Caco-2 (cell line): Measurements from ENCODE around the gene GALNT18. TPM values are rescaled to one million over a fixed set of nuclear protein-coding genes. Genes with fewer than 3 reads are reported as not detected.

Source experiments
- BruUV-seq: library from RNA; stranded (reverse); fragments of 400-500 nt; replicated peaks from 2 replicates; lab custom pipeline; 2021; lab: Mats Ljungman, UMichigan
- CTCF ChIA-PET: fragments of 300-600 bp; sonication (Branson Sonifier 250); formaldehyde crosslinking; loops from one replicate; lab custom pipeline; 2022; ENCODE audit warnings: antibody characterized with exemption; lab: Charles Lee
- POLR2A ChIA-PET: fragments of 300-600 bp; sonication (Branson Sonifier 250); formaldehyde crosslinking; loops from one replicate; lab custom pipeline; 2022; ENCODE audit warnings: antibody characterized with exemption; lab: Charles Lee
- DNase-seq, 2 experiments: peaks; one replicate each; pipeline versions ENCODE4 v3.0.0 to v3.0.0-alpha.2; 2020 to 2022
- H3K27me3 ChIP-seq: replicated peaks from 2 replicates; pipeline ENCODE4 v1.6.0; 2011; ENCODE audit warnings: low read length; ENCODE audit not compliant: control insufficient read depth, insufficient read depth
- H3K36me3 ChIP-seq: 2 replicates; pipeline ENCODE4 v1.5.1; 2011; ENCODE audit warnings: low read length; ENCODE audit not compliant: control insufficient read depth, insufficient read depth
- H3K4me1 ChIP-seq: fragments of 250-450 bp; sonication (Bioruptor Pico); 2 replicates; pipeline ENCODE4 v1.5.1; 2020; ENCODE audit warnings: mild to moderate bottlenecking
- H3K4me3 ChIP-seq: 2 replicates; pipeline ENCODE4 v1.5.1; 2011; ENCODE audit warnings: low read depth, mild to moderate bottlenecking, control low read depth, low read length
- H3K9me3 ChIP-seq: fragments of 250-450 bp; sonication (Bioruptor Pico); 2 replicates; pipeline ENCODE4 v1.5.1; 2020; ENCODE audit warnings: mild to moderate bottlenecking, moderate library complexity
- H3K27ac Mint-ChIP-seq: one replicate; pipeline ENCODE4 v1.8.0; 2022; ENCODE audit warnings: mixed read lengths; ENCODE audit not compliant: unreplicated experiment
- H3K27me3 Mint-ChIP-seq: one replicate; pipeline ENCODE4 v1.8.0; 2022; ENCODE audit warnings: mixed read lengths; ENCODE audit not compliant: insufficient read depth, unreplicated experiment
- H3K36me3 Mint-ChIP-seq: one replicate; pipeline ENCODE4 v1.8.0; 2022; ENCODE audit warnings: mild to moderate bottlenecking, mixed read lengths; ENCODE audit not compliant: insufficient read depth, unreplicated experiment
- H3K4me1 Mint-ChIP-seq: one replicate; pipeline ENCODE4 v1.8.0; 2022; ENCODE audit warnings: low read depth, mixed read lengths; ENCODE audit not compliant: unreplicated experiment
- H3K4me3 Mint-ChIP-seq: one replicate; pipeline ENCODE4 v1.8.0; 2022; ENCODE audit warnings: mild to moderate bottlenecking, moderate library complexity, mixed read lengths; ENCODE audit not compliant: unreplicated experiment
- H3K9me3 Mint-ChIP-seq: one replicate; pipeline ENCODE4 v1.8.0; 2022; ENCODE audit warnings: mixed read lengths; ENCODE audit not compliant: unreplicated experiment
- CTCF ChIP-seq, 2 experiments: fragments of 200-600 bp in 1 of 2; IDR thresholded peaks; 1 replicate in 1 of 2; 2 replicates in 1 of 2; pipeline versions ENCODE4 v1.5.1 to v1.8.0; 2011 to 2022; ENCODE audit warnings: antibody characterized with exemption in 1 of 2, control low read depth in 1 of 2, inconsistent platforms in 1 of 2, low read depth in 1 of 2, low read length in 1 of 2, mild to moderate bottlenecking in 1 of 2, moderate library complexity in 1 of 2; ENCODE audit not compliant: insufficient read depth in 1 of 2, severe bottlenecking in 1 of 2, unreplicated experiment in 1 of 2
- intact Hi-C: fragments of 100-400 bp; cut with micrococcal nuclease; formaldehyde crosslinking; loops from one replicate; pipeline ENCODE4 v1.10.0; 2022; ENCODE audit not compliant: unreplicated experiment
- total RNA-seq: library from RNA; stranded (reverse); gene quantifications from 2 replicates; pipeline ENCODE4 v1.2.3, GENCODE V29; 2022

GALNT18 gene
- total RNA-seq, 1 experiment from 2014 or later: 0.43 TPM

- ChIA-PET POLR2A (no interaction called here), CTCF (no interaction called here)
- H3K9me3 ChIP-seq: no peaks in the 10 kb centered on the region
- Mint-ChIP-seq H3K36me3 (no peaks in the 10 kb centered on the region), H3K4me1 (no peaks in the 10 kb centered on the region), H3K27me3 (peaks cover 39% of the 10 kb centered on the region), H3K4me3 (no peak overlapping the region), H3K9me3 (no peaks in the 10 kb centered on the region), H3K27ac (no peak overlapping the region)
- no peaks in the 10 kb centered on the region for H3K27me3 ChIP-seq
- no peak for TF ChIP-seq CTCF (IDR thresholded peaks at IDR 0.05; ENCODE audit: insufficient read depth in 1 of 2, low read depth in 1 of 2, low read length in 1 of 2, severe bottlenecking in 1 of 2, unreplicated experiment in 1 of 2)
- no peak for DNase-seq
- H3K4me1 ChIP-seq: no peaks in the 10 kb centered on the region
- no peak overlapping the region for H3K4me3 ChIP-seq
- intact Hi-C loops: no loop called here
- BruUV-seq: no TSS peak
- H3K36me3 ChIP-seq: no peaks in the 10 kb centered on the region
Observed at GRCh38 chr11:11611381-11611780, 10.4 kb downstream of the GALNT18 start.

GRCh38 chr11:11608783-11609232 lies 13.0 kb downstream of the GALNT18 start:
- intact Hi-C loops: no loop called here
- no peak for DNase-seq
- H3K4me1 ChIP-seq: no peaks in the 10 kb centered on the region
- Mint-ChIP-seq H3K27me3 (peaks cover 45% of the 10 kb centered on the region), H3K9me3 (no peaks in the 10 kb centered on the region), H3K36me3 (no peaks in the 10 kb centered on the region), H3K4me3 (no peak overlapping the region), H3K4me1 (no peaks in the 10 kb centered on the region), H3K27ac (no peak overlapping the region)
- H3K36me3 ChIP-seq: no peaks in the 10 kb centered on the region
- H3K4me3 ChIP-seq: no peak overlapping the region
- CTCF ChIA-PET: interaction anchor here (1.4 kb wide), 1 partner anchor 13 kb away, joined by 5 read pairs; the partner anchor contains the start of gene GALNT18
- no peaks in the 10 kb centered on the region for H3K9me3 ChIP-seq
- POLR2A ChIA-PET: no interaction called here
- 0 out of 2 replicates have a peak, but pooled peaks cover 1% of the 10 kb centered on the region for H3K27me3 ChIP-seq
- no TSS peak for BruUV-seq
- no peak for TF ChIP-seq CTCF (IDR thresholded peaks at IDR 0.05; ENCODE audit: insufficient read depth in 1 of 2, low read depth in 1 of 2, low read length in 1 of 2, severe bottlenecking in 1 of 2, unreplicated experiment in 1 of 2)

- intact Hi-C loops: no loop called here
- Mint-ChIP-seq H3K27ac (no peak overlapping the region), H3K9me3 (no peaks in the 10 kb centered on the region), H3K27me3 (peaks cover 45% of the 10 kb centered on the region), H3K36me3 (no peaks in the 10 kb centered on the region), H3K4me3 (no peak overlapping the region), H3K4me1 (no peaks in the 10 kb centered on the region)
- no TSS peak for BruUV-seq
- TF ChIP-seq CTCF (IDR thresholded peaks at IDR 0.05; ENCODE audit: insufficient read depth in 1 of 2, low read depth in 1 of 2, low read length in 1 of 2, severe bottlenecking in 1 of 2, unreplicated experiment in 1 of 2): no peak
- Histone ChIP-seq H3K36me3 (no peaks in the 10 kb centered on the region), H3K27me3 (0 out of 2 replicates have a peak, but pooled peaks cover 1% of the 10 kb centered on the region), H3K4me1 (no peaks in the 10 kb centered on the region), H3K4me3 (no peak overlapping the region), H3K9me3 (no peaks in the 10 kb centered on the region)
- ChIA-PET CTCF (no interaction called here), POLR2A (no interaction called here)
- no peak for DNase-seq
Observed at GRCh38 chr11:11607772-11608171, 14.0 kb downstream of the GALNT18 start.
